Measurements from ENCODE around the gene PVALB.
A peak's percentile ranks its signal among the peaks of the same experiment; 100 is the strongest.
"Not testable (repeated sequence)": the region's sequence is repeated elsewhere in the genome, so short reads cannot be mapped to it uniquely, and the experiment has no call there.

The PVALB gene

DNA sequence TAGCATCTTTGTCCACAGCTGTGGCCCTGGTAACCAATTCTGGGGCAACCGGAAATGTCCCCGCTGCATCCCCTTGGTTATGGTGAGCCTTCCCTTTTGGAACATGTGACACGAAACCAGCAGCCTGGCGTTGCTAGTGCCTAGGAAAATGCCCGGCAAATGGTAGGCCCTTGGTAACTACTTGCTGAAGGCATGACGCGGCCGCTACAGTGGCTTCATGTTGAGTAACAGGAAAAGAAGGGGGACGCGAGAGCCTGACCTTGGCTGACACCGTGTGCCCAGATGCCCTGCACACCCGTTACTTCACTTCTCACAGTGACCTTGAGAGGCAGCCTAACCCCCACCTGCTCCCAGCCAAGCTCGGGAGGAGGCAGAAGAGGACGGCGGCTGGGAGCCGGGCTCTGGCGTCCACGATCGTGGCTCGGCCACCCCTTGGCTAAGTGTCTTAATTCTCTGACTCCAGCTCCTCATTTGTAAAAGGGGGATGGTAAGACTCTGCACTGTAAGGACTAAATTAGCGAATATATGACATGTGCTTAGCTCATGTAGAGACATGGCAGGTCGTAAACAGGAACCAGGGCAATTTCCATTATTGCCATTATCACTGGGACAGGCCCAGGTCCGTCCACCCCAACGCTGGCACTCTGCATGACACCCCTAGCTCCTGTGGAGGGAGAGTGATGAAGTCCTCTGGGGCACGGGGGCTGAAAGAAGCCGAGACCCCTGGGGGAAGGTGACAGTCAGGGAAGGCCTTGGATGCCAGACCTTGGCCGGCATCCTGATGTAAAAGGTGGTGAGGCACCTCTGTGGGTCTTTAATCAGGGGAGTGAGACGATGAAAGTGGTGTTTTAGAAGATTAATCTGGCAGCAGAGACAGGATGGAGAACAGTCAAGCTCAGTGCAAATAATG lies 59.8 kb downstream of the PVALB start:
- no peak for DNase-seq (ENCODE audit: low read depth)

DNA sequence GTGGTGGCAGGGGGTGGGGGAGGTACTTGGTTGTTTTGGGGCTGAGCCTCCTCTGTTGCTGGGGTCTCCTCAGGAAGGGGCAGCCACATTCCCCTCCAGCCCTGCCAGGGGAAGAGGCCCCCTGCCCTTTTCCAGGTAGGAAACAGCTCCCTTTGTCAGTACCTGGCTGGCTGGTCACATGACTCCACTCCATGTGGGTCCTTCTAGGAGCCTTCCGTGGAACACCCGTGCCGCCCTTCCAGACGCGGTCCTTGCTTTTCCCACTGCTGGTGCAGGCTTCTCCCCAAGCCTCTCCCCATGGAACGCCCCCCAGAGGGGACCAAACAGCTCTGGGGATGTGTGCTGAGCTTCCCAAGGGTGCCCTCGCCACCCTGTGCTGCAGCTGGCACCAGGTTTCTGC lies 60.8 kb downstream of the PVALB start:
- DNase-seq (ENCODE audit: low read depth), result no peak

- DNase-seq (ENCODE audit: low read depth), result no peak
Measured at GRCh38 chr22:36755316-36755715, 61.5 kb downstream of the PVALB start.

- not testable (repeated sequence) for DNase-seq (ENCODE audit: low read depth)
Measured at GRCh38 chr22:36754881-36755280, 62.0 kb downstream of the PVALB start.

DNA sequence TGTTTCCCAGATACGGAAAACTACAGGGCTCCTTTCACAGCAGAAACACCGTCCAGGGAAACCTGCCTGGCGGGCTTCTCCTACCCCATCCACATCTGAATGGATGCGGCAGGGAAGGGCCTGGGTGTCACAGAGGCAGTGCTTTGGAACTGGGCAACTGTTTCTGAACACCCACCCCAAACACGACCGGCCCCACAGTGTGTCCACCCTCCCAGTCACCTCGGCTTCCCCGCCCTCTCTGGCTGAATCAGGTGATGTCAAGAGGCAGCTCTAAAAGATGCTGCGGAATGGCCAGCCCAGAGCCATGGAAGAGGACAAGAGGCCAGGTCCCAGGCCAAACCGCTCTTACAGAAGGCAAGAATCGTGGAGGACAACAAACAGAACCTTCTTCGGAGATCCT lies 62.9 kb downstream of the PVALB start:
- DNase-seq (ENCODE audit: low read depth), result no peak

DNA sequence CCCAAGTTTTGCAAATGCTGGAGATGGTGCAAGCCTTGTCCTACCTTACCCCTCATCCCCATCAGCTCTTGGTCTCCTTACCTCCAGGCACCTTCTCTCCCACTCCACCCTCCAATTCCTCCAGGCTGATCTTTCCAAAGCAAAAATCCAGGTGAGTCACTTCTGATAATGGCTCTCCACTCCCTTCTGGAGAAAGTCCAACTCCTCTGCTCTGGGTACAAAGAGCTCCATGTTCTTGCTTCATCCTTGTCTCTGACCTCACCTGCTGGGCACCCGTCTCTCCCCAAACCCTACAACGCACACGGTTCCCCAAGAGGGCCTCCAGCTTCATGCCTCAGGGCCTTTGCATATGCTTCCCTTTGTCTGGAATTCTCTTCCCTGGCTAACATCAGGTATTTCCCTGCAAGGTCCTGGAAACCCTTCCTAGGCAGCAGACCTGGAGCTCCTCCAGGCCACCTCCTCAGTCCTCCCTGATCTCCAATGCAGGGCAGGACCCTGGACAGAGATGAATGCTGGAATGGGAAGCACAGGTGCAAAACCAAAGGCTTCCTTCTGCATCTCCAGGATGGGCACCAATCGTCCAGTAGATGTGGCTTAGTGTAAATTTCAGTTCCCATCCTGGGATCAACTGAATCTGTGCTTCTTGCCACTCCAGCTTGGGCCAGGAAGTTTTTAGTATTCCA lies 63.6 kb downstream of the PVALB start:
- DNase-seq (ENCODE audit: low read depth), result peak; percentile 8
